Ovary (tissue), 3 donors: Measurements from ENCODE around the gene ALDH3B2.

ENCODE experiments used
- POLR2A ChIP-seq: fragments of 450-650 bp; IDR thresholded peaks from one replicate; pipeline ENCODE4 v1.6.1; 2017; ENCODE audit warnings: antibody characterized with exemption, mild to moderate bottlenecking, moderate library complexity
- TF ChIP-seq, protein P1 (sequence below), 3 donors: fragments of 450-650 bp in 2 of 3; fragments of 200-600 bp in 1 of 3; IDR thresholded peaks; one replicate each; pipeline versions ENCODE4 v1.5.1 to v1.8.0; 2016 to 2022; ENCODE audit warnings: antibody characterized with exemption in 3 of 3, mild to moderate bottlenecking in 1 of 3
- donor health status: DM: no; HTN: no; CAD: no.

DNA sequence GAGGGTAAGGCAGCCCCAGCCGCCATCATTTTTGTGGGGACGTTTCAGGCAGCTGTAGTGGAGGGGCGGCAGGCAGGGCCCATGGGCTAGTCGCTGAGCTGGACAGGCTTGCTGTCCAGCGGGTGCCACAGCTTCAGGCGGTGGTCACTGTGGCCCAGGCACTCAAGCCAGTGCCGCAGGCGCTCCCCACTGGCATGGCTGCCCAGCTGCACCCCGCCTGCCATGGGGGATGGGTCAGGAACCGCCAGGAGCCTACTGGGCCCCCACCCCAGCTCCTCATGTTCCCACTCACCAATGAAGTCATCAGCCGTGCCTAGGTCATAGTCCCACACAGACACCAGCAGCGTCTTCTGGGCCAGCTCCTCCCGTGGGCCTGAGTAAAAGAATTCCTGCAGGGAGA is 61.7 kb downstream of the ALDH3B2 start:
- TF ChIP-seq, protein P1, sequence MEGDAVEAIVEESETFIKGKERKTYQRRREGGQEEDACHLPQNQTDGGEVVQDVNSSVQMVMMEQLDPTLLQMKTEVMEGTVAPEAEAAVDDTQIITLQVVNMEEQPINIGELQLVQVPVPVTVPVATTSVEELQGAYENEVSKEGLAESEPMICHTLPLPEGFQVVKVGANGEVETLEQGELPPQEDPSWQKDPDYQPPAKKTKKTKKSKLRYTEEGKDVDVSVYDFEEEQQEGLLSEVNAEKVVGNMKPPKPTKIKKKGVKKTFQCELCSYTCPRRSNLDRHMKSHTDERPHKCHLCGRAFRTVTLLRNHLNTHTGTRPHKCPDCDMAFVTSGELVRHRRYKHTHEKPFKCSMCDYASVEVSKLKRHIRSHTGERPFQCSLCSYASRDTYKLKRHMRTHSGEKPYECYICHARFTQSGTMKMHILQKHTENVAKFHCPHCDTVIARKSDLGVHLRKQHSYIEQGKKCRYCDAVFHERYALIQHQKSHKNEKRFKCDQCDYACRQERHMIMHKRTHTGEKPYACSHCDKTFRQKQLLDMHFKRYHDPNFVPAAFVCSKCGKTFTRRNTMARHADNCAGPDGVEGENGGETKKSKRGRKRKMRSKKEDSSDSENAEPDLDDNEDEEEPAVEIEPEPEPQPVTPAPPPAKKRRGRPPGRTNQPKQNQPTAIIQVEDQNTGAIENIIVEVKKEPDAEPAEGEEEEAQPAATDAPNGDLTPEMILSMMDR (IDR thresholded peaks at IDR 0.05), result no peak
- no peak for TF ChIP-seq POLR2A
